OCI-LY7 (cell line): ENCODE results near the gene DOCK4. TPM values are rescaled to one million over a fixed set of nuclear protein-coding genes. Genes with fewer than 3 reads are reported as not detected.

ENCODE experiments used
- BruUV-seq: library from RNA; stranded (reverse); fragments of 400-500 nt; replicated peaks from 2 replicates; lab custom pipeline; 2021; lab: Mats Ljungman, UMichigan
- CTCF ChIA-PET: fragments of 300-600 bp; sonication (Branson Sonifier 250); formaldehyde crosslinking; loops from one replicate; lab custom pipeline; 2022; ENCODE audit warnings: antibody characterized with exemption; ENCODE audit not compliant: unreplicated experiment; lab: Charles Lee
- POLR2A ChIA-PET: fragments of 300-600 bp; sonication (Branson Sonifier 250); formaldehyde crosslinking; loops from one replicate; lab custom pipeline; 2022; ENCODE audit warnings: antibody characterized with exemption; lab: Charles Lee
- DNase-seq: peaks from one replicate; pipeline ENCODE4 v3.0.0-alpha.2; 2015; ENCODE audit warnings: low spot score
- H2AFZ ChIP-seq: fragments of 200-600 bp; sonication (generic), shearing (Covaris generic); 2 replicates; pipeline ENCODE4 v1.6.1; 2014; ENCODE audit warnings: mild to moderate bottlenecking, antibody characterized with exemption, low read length, moderate library complexity
- H3K27ac ChIP-seq: fragments of 200-600 bp; sonication (generic); 2 replicates; pipeline ENCODE4 v1.5.1; 2014; ENCODE audit warnings: mixed run types, low read depth, mild to moderate bottlenecking, moderate library complexity, low read length, inconsistent platforms; ENCODE audit not compliant: poor library complexity, severe bottlenecking
- H3K36me3 ChIP-seq: fragments of 200-600 bp; sonication (generic); 2 replicates; pipeline ENCODE4 v1.6.1; 2014; ENCODE audit warnings: mild to moderate bottlenecking, antibody characterized with exemption, low read length, moderate library complexity, mixed read lengths; ENCODE audit not compliant: insufficient read depth
- H3K4me1 ChIP-seq: fragments of 200-600 bp; sonication (generic); 2 replicates; pipeline ENCODE4 v1.5.1; 2014; ENCODE audit warnings: mild to moderate bottlenecking, low read length; ENCODE audit not compliant: insufficient read depth, poor library complexity, severe bottlenecking
- H3K4me2 ChIP-seq: fragments of 200-600 bp; sonication (generic); 2 replicates; pipeline ENCODE4 v1.6.1; 2014; ENCODE audit warnings: mild to moderate bottlenecking, low read length
- H3K4me3 ChIP-seq: fragments of 200-600 bp; sonication (generic); 2 replicates; pipeline ENCODE4 v1.5.1; 2014; ENCODE audit warnings: mild to moderate bottlenecking, low read depth, low read length; ENCODE audit not compliant: poor library complexity, severe bottlenecking
- H3K79me2 ChIP-seq: fragments of 200-600 bp; sonication (generic); 2 replicates; pipeline ENCODE4 v1.6.1; 2016; ENCODE audit warnings: low read depth, mild to moderate bottlenecking, low read length, moderate library complexity, mixed read lengths; ENCODE audit not compliant: insufficient read depth
- H3K9me2 ChIP-seq: fragments of 200-600 bp; sonication (generic); 2 replicates; pipeline ENCODE4 v1.6.1; 2016; ENCODE audit warnings: mild to moderate bottlenecking, low read length, mixed read lengths; ENCODE audit not compliant: insufficient read depth
- H3K9me3 ChIP-seq: fragments of 200-600 bp; sonication (generic); 2 replicates; pipeline ENCODE4 v1.6.1; 2014; ENCODE audit warnings: mild to moderate bottlenecking, mixed run types, low read length, mixed read lengths
- H4K20me1 ChIP-seq: fragments of 200-600 bp; sonication (generic); 2 replicates; pipeline ENCODE4 v1.6.1; 2014; ENCODE audit warnings: mild to moderate bottlenecking, antibody characterized with exemption, low read length, moderate library complexity, mixed read lengths; ENCODE audit not compliant: insufficient read depth
- EZH2phosphoT487 ChIP-seq: fragments of 200-600 bp; sonication (generic); IDR thresholded peaks from 2 replicates; pipeline ENCODE4 v1.6.1; 2018; ENCODE audit warnings: low read depth, borderline replicate concordance, mild to moderate bottlenecking, mixed run types, antibody characterized with exemption, low read length, moderate library complexity, mixed read lengths
- intact Hi-C: fragments of 100-400 bp; cut with micrococcal nuclease; formaldehyde crosslinking; loops from one replicate; pipeline ENCODE4 v1.10.0; 2022; ENCODE audit not compliant: unreplicated experiment
- total RNA-seq, 2 experiments: library from RNA; depleted of rRNA in 1 of 2; stranded (reverse); fragments of >200 nt in 1 of 2; shearing (Covaris generic) in 1 of 2; gene quantifications; 2 replicates each; pipeline ENCODE4 v1.2.3, GENCODE V29; 2014 to 2022
- TF ChIP-seq, protein P1 (sequence below): fragments of 200-600 bp; sonication (generic); conservative IDR thresholded peaks from 2 replicates; pipeline ENCODE4 v1.5.1; 2014; ENCODE audit warnings: mild to moderate bottlenecking, antibody characterized with exemption, low read length, moderate library complexity, mixed read lengths

Gene DOCK4
- total RNA-seq, 2 experiments from 2014 or later, result 0.91 to 4.9 TPM

DNA sequence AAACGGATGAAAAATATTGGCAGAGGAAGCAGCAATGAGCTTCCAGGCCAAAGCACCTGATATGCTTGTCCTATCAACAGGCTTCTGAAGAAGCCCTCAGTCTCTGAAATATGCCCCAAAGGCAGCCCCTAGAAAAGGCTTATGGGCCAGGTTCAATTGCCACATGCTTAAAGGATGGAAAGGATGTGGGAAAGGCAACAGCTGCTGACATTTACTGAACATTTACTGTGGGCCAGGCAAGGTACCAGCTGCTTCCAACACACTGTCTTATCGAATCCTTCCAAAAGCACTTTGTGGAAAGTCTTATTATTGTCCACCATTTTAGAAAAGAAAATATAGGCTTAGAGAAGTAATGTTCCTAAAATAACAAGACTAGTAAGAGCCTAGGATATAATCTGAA lies 56.5 kb downstream of the DOCK4 start:
- intact Hi-C loops, result no loop called here
- Histone ChIP-seq H3K27ac (no peak overlapping the region), H2AFZ (no peak overlapping the region), H3K9me3 (no peaks in the 10 kb centered on the region), H3K4me2 (no peak overlapping the region), H4K20me1 (0 out of 2 replicates have a peak, but pooled peaks cover 3% of the 10 kb centered on the region), H3K79me2 (no peaks in the 10 kb centered on the region), H3K4me1 (no peaks in the 10 kb centered on the region), H3K4me3 (no peak overlapping the region), H3K36me3 (no peaks in the 10 kb centered on the region), H3K9me2 (no peaks in the 10 kb centered on the region)
- DNase-seq, result no peak
- BruUV-seq, result no TSS peak
- TF ChIP-seq EZH2phosphoT487, result no peak
- TF ChIP-seq, protein P1, sequence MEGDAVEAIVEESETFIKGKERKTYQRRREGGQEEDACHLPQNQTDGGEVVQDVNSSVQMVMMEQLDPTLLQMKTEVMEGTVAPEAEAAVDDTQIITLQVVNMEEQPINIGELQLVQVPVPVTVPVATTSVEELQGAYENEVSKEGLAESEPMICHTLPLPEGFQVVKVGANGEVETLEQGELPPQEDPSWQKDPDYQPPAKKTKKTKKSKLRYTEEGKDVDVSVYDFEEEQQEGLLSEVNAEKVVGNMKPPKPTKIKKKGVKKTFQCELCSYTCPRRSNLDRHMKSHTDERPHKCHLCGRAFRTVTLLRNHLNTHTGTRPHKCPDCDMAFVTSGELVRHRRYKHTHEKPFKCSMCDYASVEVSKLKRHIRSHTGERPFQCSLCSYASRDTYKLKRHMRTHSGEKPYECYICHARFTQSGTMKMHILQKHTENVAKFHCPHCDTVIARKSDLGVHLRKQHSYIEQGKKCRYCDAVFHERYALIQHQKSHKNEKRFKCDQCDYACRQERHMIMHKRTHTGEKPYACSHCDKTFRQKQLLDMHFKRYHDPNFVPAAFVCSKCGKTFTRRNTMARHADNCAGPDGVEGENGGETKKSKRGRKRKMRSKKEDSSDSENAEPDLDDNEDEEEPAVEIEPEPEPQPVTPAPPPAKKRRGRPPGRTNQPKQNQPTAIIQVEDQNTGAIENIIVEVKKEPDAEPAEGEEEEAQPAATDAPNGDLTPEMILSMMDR, result no peak
- CTCF ChIA-PET, result no interaction called here
- POLR2A ChIA-PET, result interaction anchor here (0.6 to 1.0 kb wide), 3 partner anchors 14 to 995 kb away, joined by 3 to 4 read pairs (median 4); no protein-coding TSS in a partner anchor

DNA sequence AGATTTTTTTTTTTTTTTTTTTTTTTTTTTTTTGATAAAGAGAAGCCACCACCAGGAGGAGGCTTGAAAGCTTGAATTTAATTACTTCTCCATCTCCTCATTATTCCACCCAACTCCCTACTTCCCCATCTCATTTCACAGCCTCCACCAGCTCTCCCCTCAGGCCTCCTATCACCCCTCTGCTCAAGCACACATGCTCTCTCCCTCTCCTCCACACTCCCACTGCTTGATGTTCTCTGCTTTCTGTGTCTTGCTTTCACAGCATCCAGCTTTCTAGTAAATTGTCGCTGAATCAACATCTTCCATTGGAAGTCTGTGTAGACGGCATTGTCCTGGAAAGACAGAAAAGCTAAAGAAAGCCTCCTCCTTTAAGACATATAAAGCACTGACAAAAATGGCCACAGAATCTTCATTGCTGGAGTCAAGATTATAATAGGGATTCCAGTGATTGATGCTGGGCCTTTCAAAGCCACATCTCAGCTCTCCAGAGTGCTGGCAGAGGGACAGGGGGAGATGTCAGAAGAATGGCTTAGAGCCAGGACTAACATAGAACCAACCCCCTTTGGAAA lies 58.3 kb downstream of the DOCK4 start:
- Histone ChIP-seq H3K4me2 (no peak overlapping the region), H3K9me2 (no peaks in the 10 kb centered on the region), H3K4me3 (no peak overlapping the region), H3K4me1 (no peaks in the 10 kb centered on the region), H3K79me2 (no peaks in the 10 kb centered on the region), H4K20me1 (0 out of 2 replicates have a peak, but pooled peaks cover 3% of the 10 kb centered on the region), H3K27ac (no peak overlapping the region), H2AFZ (no peak overlapping the region), H3K36me3 (no peaks in the 10 kb centered on the region), H3K9me3 (no peaks in the 10 kb centered on the region)
- no peak for TF ChIP-seq EZH2phosphoT487
- TF ChIP-seq, protein P1, result no peak
- CTCF ChIA-PET, result no interaction called here
- intact Hi-C loops, result no loop called here
- POLR2A ChIA-PET, result interaction anchor here (0.5 to 1.2 kb wide), 2 partner anchors 9 to 442 kb away, joined by 3 to 8 read pairs; no protein-coding TSS in a partner anchor
- DNase-seq, result no peak
- BruUV-seq, result no TSS peak

DNA sequence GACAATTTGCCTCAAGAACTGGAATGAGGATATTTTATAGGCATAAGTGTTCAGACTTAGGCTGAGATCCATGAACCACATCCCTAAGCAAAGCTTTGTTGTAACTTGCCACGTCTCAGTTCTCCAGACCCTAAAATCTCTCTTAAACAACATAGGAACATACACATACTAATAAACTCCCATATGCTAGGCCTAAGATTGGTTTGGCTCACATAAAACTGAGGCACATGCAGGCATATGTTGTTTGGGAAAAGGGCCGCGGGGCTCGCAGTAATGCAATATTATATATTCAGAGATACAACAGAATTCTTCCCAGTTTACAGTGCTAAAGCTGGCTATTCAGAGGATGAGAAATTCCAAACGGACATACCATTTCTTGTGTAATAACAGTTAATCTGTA lies 61.0 kb downstream of the DOCK4 start:
- H3K27ac ChIP-seq, result no peak overlapping the region
- no peak overlapping the region for H3K4me3 ChIP-seq
- H3K4me1 ChIP-seq, result no peaks in the 10 kb centered on the region
- ChIA-PET CTCF (no interaction called here), POLR2A (interaction anchor here (0.7 kb wide), 1 partner anchor 151 kb away, joined by 3 read pairs; no protein-coding TSS in a partner anchor)
- H2AFZ ChIP-seq, result no peak overlapping the region
- no peaks in the 10 kb centered on the region for H3K9me3 ChIP-seq
- DNase-seq, result no peak
- no peak overlapping the region for H3K4me2 ChIP-seq
- TF ChIP-seq EZH2phosphoT487, result no peak
- TF ChIP-seq, protein P1, result no peak
- H4K20me1 ChIP-seq, result 0 out of 2 replicates have a peak, but pooled peaks cover 3% of the 10 kb centered on the region
- no peaks in the 10 kb centered on the region for H3K9me2 ChIP-seq
- H3K79me2 ChIP-seq, result no peaks in the 10 kb centered on the region
- intact Hi-C loops, result no loop called here
- BruUV-seq, result no TSS peak
- H3K36me3 ChIP-seq, result no peaks in the 10 kb centered on the region
